GM18511 (cell line): ENCODE data around the gene TXNRD2.

Source experiments
- ATAC-seq: cut with Tn5 transposase; IDR thresholded peaks from one replicate; pipeline ENCODE4 v1.9.1; 2021; ENCODE audit warnings: mild to moderate bottlenecking, moderate library complexity; ENCODE audit not compliant: unreplicated experiment

Gene TXNRD2

DNA sequence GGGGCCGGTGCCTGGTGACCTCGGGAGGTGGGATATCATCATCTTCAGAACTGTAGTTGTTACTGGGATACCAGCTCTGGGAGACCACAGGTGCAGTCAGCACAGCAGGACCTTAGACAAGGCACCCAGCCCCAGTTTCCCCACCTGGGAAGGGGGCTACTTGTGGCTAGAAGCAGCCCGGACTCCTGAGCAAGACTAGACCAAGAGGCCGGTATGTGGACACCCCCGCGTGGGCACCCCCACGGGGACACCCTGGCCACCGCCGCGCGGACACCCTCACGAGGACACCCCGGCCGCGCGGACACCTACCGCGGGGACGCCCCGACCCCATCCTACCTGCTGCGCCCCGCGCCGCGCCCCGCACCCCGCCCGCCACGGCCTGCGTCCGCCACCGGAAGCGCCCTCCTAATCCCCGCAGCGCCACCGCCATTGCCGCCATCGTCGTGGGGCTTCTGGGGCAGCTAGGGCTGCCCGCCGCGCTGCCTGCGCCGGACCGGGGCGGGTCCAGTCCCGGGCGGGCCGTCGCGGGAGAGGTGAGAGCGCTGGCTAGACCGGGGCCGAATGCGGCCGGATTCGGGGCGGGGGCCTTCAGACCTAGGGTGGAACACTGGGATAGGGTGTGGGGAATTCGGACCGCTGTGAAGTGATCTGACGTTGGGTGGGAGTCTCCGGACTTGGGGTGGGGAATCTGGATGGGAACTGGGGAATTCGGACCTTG, at the start of gene TXNRD2, which contains the start of gene COMT:
Gene TXNRD2 (minus strand): TSS at position 454 of the 718 bp plus-strand sequence. CDS start 15 bp downstream, at position 439.
Gene COMT (plus strand): TSS at position 408 of the 718 bp plus-strand sequence. CDS start 20,755 bp downstream, outside the sequence.
- ATAC-seq, result peak; percentile 68

DNA sequence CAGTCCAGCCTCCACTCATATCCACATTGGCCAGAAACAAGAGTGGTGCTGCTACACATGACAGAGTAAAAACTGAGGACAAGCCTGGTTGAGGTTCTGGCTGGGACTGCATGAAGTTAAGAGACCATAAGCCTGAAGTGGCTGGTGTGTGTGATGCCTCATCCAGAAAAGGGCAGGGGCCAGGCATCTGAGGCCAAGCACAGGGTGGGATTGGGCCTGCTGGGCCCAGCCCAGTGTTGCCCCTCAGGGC, 49.7 kb upstream of the TXNRD2 start:
- no peak for ATAC-seq

DNA sequence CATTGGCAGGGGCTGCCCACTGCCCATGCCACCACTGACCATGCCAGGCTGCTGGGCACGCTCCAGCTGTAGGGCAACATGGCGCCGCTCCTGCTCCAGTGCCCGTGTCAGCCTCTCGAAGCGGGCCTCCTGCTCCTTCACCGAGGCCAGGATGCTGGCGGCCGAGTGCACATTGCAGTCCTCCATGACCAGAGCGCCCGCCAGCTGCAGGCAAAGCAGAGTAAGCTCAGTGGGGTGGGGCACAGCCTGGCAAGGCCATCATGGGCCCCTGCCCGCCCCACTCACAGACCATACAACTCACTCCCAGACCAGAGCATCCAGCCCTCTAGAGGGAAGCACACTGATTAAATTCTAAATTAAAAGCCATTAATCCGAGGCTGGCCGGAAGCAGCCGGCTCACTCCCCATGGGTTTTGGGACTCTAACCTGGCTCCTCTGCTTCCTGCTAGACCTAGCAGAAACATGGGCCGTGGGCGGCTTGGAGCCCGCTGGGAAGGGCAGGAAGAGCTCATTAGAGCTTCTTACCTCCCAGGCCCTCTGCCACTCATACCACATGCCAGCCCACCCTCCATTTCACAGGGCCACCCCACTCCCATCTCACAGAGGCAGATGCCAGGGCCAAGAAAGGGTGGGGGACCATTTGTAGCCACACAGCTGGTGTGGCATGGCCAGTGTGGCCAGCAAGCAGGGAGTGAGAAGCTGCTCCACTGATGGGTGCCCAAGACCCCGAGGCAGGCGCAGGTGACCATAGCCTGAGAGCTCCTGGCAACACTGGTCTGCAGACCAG, 49.2 kb upstream of the TXNRD2 start:
- ATAC-seq, result no peak

DNA sequence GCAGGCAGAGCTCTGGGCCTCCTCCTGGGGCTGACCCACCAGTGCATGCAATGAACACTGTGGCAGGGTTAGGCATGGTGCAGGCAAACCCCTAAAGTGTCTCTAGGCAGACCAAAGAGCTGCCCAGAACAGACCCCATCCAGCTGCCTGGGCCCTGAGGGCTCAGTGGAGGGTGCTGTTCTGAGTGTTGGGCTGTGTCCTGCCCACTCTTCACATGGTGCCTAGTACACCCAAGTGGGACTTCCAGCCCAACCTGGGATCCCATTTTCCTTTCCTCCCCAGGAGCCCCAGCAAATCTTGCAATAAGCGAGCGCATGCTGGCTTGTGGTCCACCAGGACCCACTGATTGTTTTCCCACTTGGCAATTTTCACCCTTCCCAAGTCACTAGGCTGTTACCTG, 48.6 kb upstream of the TXNRD2 start:
- ATAC-seq, result no peak

DNA sequence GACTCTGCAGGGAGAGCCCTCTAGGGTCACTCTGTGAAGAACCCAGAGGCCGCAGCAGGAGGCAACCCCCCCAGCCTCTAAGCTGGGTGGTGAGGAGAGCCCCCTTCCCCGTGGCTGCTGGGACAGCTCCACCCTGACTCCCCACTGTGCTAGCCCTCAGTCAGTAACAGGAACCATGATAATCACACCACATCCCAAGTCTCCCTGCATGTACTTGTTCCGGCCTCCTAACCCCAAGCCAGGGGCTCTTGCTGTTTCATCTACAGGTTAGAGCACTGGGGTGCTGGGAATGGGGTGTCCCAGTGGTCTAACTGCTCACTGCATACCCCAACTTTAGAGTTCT, 48.1 kb upstream of the TXNRD2 start:
- no peak for ATAC-seq

GRCh38 chr22:19988965-19989724, 47.5 kb upstream of the TXNRD2 start:
- ATAC-seq, result no peak

- ATAC-seq, result no peak
Measured at GRCh38 chr22:19988331-19988808, 46.8 kb upstream of the TXNRD2 start.

- ATAC-seq, result no peak
Measured at GRCh38 chr22:19987394-19988306, 46.0 kb upstream of the TXNRD2 start.

DNA sequence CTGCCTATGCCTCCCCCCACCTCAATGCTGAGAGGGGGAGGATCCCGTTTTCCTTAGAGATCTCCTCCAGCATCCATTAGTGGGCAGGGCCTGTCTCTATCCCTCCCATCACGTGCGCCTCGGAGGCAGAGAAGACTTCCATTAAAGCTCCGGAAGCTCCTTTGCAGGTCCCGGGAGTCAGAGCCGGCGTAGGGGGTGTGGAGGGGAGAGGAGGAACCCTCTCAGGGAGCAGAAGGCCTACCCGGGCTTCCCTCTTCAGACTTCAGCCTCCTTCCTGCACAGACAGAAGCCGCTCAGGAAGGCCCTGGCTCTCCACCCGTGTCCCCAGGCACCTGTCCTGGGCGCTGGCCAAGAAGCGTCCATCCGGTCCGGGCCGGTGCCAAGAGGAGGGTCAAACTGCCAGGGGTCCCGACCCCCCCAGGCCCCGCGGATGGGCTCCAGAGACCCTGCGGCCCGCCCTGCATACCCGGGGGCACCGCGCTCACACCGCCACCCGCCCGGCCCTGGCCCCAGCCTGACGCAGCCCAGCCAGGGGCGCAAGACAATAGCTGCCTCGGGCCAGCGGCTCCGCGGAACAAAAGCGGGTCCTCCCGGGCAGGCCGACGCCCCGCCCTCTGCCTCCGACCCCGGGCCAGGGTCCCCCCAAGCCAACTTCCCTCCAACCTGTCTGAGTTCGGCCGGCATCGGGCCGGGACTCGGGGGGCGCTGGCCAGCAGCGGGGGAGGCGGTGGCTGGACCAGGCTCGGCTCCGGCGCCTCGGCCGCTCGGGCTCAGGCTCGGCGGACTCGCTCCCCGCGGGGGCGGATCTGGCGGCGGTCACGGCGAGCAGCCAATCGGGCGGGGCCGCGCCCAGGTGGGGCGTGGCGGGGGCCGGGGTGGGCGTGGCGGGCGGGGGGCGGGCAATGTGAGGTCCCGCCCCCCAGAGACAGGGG, 45.1 kb upstream of the TXNRD2 start:
- ATAC-seq, result no peak

DNA sequence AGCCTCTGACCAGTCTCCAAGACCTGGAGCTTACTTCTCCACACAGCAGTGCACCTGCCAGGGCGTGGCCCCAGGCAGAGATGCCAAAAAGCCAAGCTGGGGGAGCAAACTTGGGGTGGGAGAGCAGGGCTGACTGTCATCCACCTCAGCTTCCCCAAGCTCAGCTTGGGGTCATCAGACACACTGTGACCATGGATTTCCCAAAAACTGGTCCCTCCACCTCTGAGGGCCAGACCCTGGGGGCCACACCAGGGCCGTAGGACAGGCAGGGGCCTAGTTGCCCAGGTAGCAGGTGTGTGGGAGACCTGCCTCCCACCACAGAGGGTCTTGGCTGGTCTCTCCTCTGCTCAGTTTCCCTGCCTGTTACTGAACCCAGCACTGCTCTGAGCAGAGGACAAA, 44.4 kb upstream of the TXNRD2 start:
- no peak for ATAC-seq

DNA sequence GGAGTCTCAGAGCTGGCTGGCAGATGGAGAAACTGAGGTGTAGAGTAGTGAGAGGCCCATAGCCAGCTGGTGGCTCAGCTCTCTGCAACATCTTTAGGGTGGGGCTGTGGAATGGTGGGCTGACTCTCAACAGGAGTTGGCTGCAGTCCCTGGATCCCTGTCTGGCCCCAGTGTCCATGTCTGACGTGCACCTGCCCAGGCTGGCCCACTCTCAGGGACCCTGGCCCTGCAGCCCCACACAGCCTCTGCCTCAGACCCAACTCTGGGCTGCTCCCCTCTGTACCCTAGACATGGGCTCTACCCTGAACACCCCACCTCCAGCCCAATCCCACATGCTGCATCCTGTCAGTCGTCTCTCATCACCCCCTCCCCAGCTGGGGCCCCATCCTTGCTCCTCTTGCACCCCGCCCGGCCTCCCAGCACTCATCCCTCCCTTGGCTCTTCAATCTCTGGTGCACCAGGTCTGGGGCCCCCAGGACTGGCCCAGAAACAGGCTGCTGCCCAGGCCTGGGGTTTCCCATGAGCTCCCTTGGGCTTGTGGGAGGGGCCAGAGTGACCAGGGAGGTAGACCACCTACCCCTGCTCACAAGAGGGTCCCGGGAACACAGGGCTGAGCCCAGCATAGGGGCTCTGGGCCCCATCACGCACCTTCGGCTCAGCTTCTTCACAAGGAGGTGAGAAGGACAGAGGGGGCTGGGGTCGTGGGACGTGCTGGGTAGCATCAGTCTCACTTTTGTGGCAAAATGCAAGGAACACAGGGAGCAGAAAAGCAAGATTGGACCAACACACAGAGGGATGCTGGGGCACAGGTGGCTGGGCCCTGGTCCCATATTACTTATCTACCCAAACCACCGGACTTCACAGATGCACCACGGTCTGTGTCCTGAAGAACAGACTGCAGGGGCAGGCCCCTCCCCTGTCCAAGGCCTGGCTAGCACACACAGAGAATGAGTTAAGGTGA, 43.5 kb upstream of the TXNRD2 start:
- ATAC-seq, result no peak

GRCh38 chr22:19984201-19984753, 42.7 kb upstream of the TXNRD2 start:
- ATAC-seq, result no peak

DNA sequence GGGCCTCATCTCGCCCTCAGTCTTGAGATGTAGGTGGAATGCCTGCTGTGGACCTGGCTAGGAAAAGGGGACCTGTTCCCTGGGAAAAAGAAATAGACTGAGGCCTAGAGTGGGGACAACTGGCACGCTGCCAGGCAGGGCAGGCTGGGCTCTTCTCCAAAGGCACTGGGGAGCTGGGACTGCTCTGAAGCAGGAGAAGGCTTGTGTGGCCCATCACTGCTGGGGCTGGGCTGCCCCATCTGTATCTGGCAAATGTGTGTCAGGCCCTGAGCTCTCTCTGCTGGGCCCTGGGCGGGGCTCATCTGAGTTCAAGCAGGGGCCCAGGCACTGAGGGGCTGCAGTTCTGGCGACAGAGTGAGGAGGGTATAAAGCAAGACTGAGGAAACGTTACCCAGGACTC, 42.1 kb upstream of the TXNRD2 start:
- no peak for ATAC-seq

GRCh38 chr22:19982991-19983578, 41.5 kb upstream of the TXNRD2 start:
- no peak for ATAC-seq

- ATAC-seq, result no peak
Measured at GRCh38 chr22:19981961-19982920, 40.6 kb upstream of the TXNRD2 start.

GRCh38 chr22:19981171-19981960, 39.7 kb upstream of the TXNRD2 start:
- ATAC-seq, result no peak
